Fibroblast of mammary gland (primary cell): ENCODE measurements around the gene KANK4.
A peak's percentile ranks its signal among the peaks of the same experiment; 100 is the strongest.

Source experiments
- DNase-seq: peaks from one replicate; pipeline ENCODE4 v3.0.0-alpha.2; 2010; ENCODE audit warnings: low read depth
- H3K4me3 ChIP-seq: 2 replicates; pipeline ENCODE4 v1.5.1; 2011; ENCODE audit warnings: low read depth, mild to moderate bottlenecking, low read length, moderate library complexity; ENCODE audit not compliant: control insufficient read depth
- CTCF ChIP-seq: conservative IDR thresholded peaks from 2 replicates; pipeline ENCODE4 v1.5.1; 2011; ENCODE audit warnings: low read depth, low read length, inconsistent platforms; ENCODE audit not compliant: control insufficient read depth, insufficient read depth

KANK4 gene

GRCh38 chr1:62286786-62287224, 32.4 kb downstream of the KANK4 start:
- H3K4me3 ChIP-seq: no peak overlapping the region
- no peak for DNase-seq
- TF ChIP-seq CTCF: no peak

- TF ChIP-seq CTCF: no peak
- no peak overlapping the region for H3K4me3 ChIP-seq
- no peak for DNase-seq
These were observed 33.0 kb downstream of the KANK4 start for GRCh38 chr1:62285984-62286785.

GRCh38 chr1:62285440-62285839, 33.8 kb downstream of the KANK4 start:
- DNase-seq: no peak
- H3K4me3 ChIP-seq: no peak overlapping the region
- TF ChIP-seq CTCF: no peak

GRCh38 chr1:62283986-62284385, 35.2 kb downstream of the KANK4 start:
- H3K4me3 ChIP-seq: no peak overlapping the region
- DNase-seq: no peak
- no peak for TF ChIP-seq CTCF

GRCh38 chr1:62282909-62283755, 36.1 kb downstream of the KANK4 start:
- H3K4me3 ChIP-seq: no peak overlapping the region
- TF ChIP-seq CTCF: no peak
- DNase-seq: no peak

GRCh38 chr1:62281922-62282555, 37.2 kb downstream of the KANK4 start:
- TF ChIP-seq CTCF: no peak
- DNase-seq: peak; percentile 7

More at GRCh38 chr1:62281922-62282555, 37.2 kb downstream of the KANK4 start:
- H3K4me3 ChIP-seq: no peak overlapping the region
